Testis (tissue), 3 donors: Measurements from ENCODE around the gene ADD1. TPM values are rescaled to one million over a fixed set of nuclear protein-coding genes. Genes with fewer than 3 reads are reported as not detected.

Source experiments
- DNase-seq: peaks from one replicate; pipeline ENCODE4 v3.0.0-alpha.2; 2019
- H3K27ac ChIP-seq, 2 donors: fragments of 200-600 bp; sonication (generic); one replicate each; pipeline ENCODE4 v1.5.1; 2019
- H3K27me3 ChIP-seq: fragments of 200-600 bp; sonication (generic); one replicate; pipeline ENCODE4 v1.5.1; 2019
- H3K36me3 ChIP-seq: fragments of 200-600 bp; sonication (generic); one replicate; pipeline ENCODE4 v1.5.1; 2017; ENCODE audit warnings: low read depth; ENCODE audit errors: missing control alignments
- H3K4me1 ChIP-seq: fragments of 200-600 bp; sonication (generic); one replicate; pipeline ENCODE4 v1.5.1; 2019
- H3K4me3 ChIP-seq, 2 donors: fragments of 200-600 bp; sonication (generic); one replicate each; pipeline ENCODE4 v1.5.1; 2017 to 2019
- H3K9me3 ChIP-seq: fragments of 200-600 bp; sonication (generic); one replicate; pipeline ENCODE4 v1.5.1; 2017
- CTCF ChIP-seq, 3 experiments: fragments of 450-650 bp in 2 of 3; fragments of 200-600 bp in 1 of 3; sonication (generic) in 1 of 3; IDR thresholded peaks; one replicate each; pipeline ENCODE4 v1.5.1; 2016 to 2019; ENCODE audit warnings: antibody characterized with exemption in 3 of 3, mild to moderate bottlenecking in 2 of 3, moderate library complexity in 1 of 3
- POLR2A ChIP-seq: fragments of 450-650 bp; IDR thresholded peaks from one replicate; pipeline ENCODE4 v1.6.1; 2017; ENCODE audit warnings: antibody characterized with exemption, mild to moderate bottlenecking, moderate library complexity
- WGBS, 2 donors: methylation state at CpG; one replicate each; pipeline ENCODE4 v1.1.5; 2018; 5-methylcytosine and 5-hydroxymethylcytosine counted together
- intact Hi-C: fragments of 100-400 bp; cut with DNase I; formaldehyde crosslinking; loops from one replicate; pipeline ENCODE4 v1.15.1; 2023; ENCODE audit warnings: low total_unique reads
- polyA plus RNA-seq: library from polyadenylated mRNA; stranded (reverse); fragments of 350-450 nt; fragmentation: Illumina TruSeq; extraction: RNeasy Lipid Tissue Mini Kit (QIAGEN cat#74804); gene quantifications from one replicate; pipeline ENCODE4 v1.2.3, GENCODE V29; 2014; ENCODE audit warnings: low read depth, low replicate concordance; ENCODE audit not compliant: insufficient read depth
- total RNA-seq, 2 donors: library from RNA; depleted of rRNA; stranded (reverse); fragments of >200 nt; gene quantifications; one replicate each; pipeline ENCODE4 v1.2.3, GENCODE V29; 2016

ADD1 gene
- total and polyA plus RNA-seq, 3 donors from 2014 or later: 233 to 355 (median 318) TPM

- no peak for DNase-seq
- 85 to 90% methylated on average over 3 to 4 of the region's 4 CpGs for WGBS, 2 donors
- Histone ChIP-seq H3K27me3 (no peaks in the 10 kb centered on the region), H3K27ac (no peak overlapping the region), H3K4me3 (no peak overlapping the region), H3K4me1 (peaks cover 12% of the 10 kb centered on the region), H3K9me3 (no peaks in the 10 kb centered on the region), H3K36me3 (no peaks in the 10 kb centered on the region)
- intact Hi-C loops: no loop called here
- TF ChIP-seq CTCF (IDR thresholded peaks at IDR 0.05) (no peak), POLR2A (no peak)
Measured at GRCh38 chr4:2823301-2823670, 20.4 kb upstream of the ADD1 start.

DNA sequence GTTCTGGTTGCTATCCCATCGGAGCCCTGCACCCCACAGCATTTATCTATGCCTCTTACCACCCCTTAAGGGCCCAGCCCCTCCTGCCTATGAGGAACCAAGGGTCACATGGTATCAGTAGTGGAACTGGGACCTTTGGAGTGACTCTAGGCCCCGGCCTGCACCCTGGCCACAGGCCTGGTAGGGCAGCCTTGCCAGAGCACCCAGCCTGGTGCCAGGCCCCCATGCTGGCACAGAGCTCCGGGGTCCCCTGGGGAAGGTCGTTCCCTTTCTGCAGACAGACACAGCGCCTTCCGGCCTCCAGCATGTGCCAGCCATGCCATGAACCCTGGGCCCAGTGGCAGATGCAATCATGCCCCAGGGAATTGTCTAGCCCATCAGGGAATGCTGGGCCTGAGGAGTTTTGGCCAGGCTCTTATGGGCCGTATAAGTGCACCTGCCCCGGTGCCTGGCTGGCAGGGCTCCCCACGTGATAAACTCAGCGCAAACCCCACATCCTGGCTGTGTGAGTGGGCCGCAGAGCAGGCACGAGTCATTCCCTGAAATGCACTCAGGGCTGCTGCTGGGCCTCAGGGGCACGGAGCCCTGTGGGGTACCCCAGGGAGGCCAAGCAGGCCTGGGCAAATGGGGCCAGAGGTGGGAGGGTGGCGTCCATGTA, 19.8 kb upstream of the ADD1 start:
- Histone ChIP-seq H3K9me3 (no peaks in the 10 kb centered on the region), H3K4me1 (peaks cover 8% of the 10 kb centered on the region), H3K4me3 (no peak overlapping the region), H3K27me3 (no peaks in the 10 kb centered on the region), H3K36me3 (no peaks in the 10 kb centered on the region), H3K27ac (no peak overlapping the region)
- TF ChIP-seq POLR2A (no peak), CTCF (IDR thresholded peaks at IDR 0.05) (no peak)
- DNase-seq: no peak
- intact Hi-C loops: no loop called here
- WGBS, 2 donors: 88 to 90% methylated on average over 2 to 13 of the region's 14 CpGs

- peaks cover 7% of the 10 kb centered on the region for H3K4me1 ChIP-seq
- intact Hi-C loops: no loop called here
- H3K36me3 ChIP-seq: no peaks in the 10 kb centered on the region
- no peak for TF ChIP-seq CTCF (IDR thresholded peaks at IDR 0.05)
- no peak for TF ChIP-seq POLR2A
- H3K27me3 ChIP-seq: no peaks in the 10 kb centered on the region
- no peaks in the 10 kb centered on the region for H3K9me3 ChIP-seq
- H3K4me3 ChIP-seq: no peak overlapping the region
- WGBS, 2 donors: 77 to 88% methylated on average over 23 of the region's 24 CpGs
- no peak overlapping the region for H3K27ac ChIP-seq
- DNase-seq: no peak
Measured at GRCh38 chr4:2824329-2824835, 19.3 kb upstream of the ADD1 start.

GRCh38 chr4:2824836-2825381, 18.7 kb upstream of the ADD1 start:
- intact Hi-C loops: no loop called here
- no peaks in the 10 kb centered on the region for H3K36me3 ChIP-seq
- 68 to 100% methylated on average over 1 to 17 of the region's 17 CpGs for WGBS, 2 donors

More at GRCh38 chr4:2824836-2825381, 18.7 kb upstream of the ADD1 start:
- H3K9me3 ChIP-seq: no peaks in the 10 kb centered on the region
- H3K27me3 ChIP-seq: no peaks in the 10 kb centered on the region
- no peak overlapping the region for H3K27ac ChIP-seq
- H3K4me3 ChIP-seq: no peak overlapping the region
- TF ChIP-seq POLR2A (no peak), CTCF (IDR thresholded peaks at IDR 0.05) (no peak)
- no peak for DNase-seq
- peaks cover 7% of the 10 kb centered on the region for H3K4me1 ChIP-seq
